Measurements from ENCODE around the gene EIF3L. TPM values are rescaled to one million over a fixed set of nuclear protein-coding genes. Genes with fewer than 3 reads are reported as not detected.

The EIF3L gene
- total RNA-seq, 3 donors from 2014 or later = 365 to 477 (median 414) TPM

- no peaks in the 10 kb centered on the region for H3K4me1 ChIP-seq (ENCODE audit: low read depth)
- DNase-seq (no peak), ATAC-seq (no peak)
Observed at GRCh38 chr22:37898441-37899181, 49.4 kb downstream of the EIF3L start.

GRCh38 chr22:37904572-37905533 is 55.6 kb downstream of the EIF3L start:
- TF ChIP-seq CTCF (IDR thresholded peaks at IDR 0.05) = no peak
- peak; percentile 14 for ATAC-seq
- H3K9me3 ChIP-seq = no peaks in the 10 kb centered on the region
- DNase-seq = peak in 2 of 3 donors; percentile 37 to 67
- no peaks in the 10 kb centered on the region for H3K36me3 ChIP-seq (ENCODE audit: low read depth)
- intact Hi-C loops (cut with DNase I, micrococcal nuclease) = no loop called here
- H3K4me3 ChIP-seq = no peak overlapping the region
- H3K4me1 ChIP-seq (ENCODE audit: low read depth) = peaks cover 4% of the 10 kb centered on the region

More at GRCh38 chr22:37898441-37899181, 49.4 kb downstream of the EIF3L start:
- intact Hi-C loops (cut with DNase I, micrococcal nuclease) = no loop called here
- no peak overlapping the region for H3K4me3 ChIP-seq
- no peak for TF ChIP-seq CTCF (IDR thresholded peaks at IDR 0.05)
- H3K36me3 ChIP-seq (ENCODE audit: low read depth) = no peaks in the 10 kb centered on the region
- H3K9me3 ChIP-seq = no peaks in the 10 kb centered on the region

- intact Hi-C loops (cut with DNase I, micrococcal nuclease) = no loop called here
- Histone ChIP-seq H3K9me3 (no peaks in the 10 kb centered on the region), H3K36me3 (ENCODE audit: low read depth) (no peaks in the 10 kb centered on the region), H3K4me1 (ENCODE audit: low read depth) (peaks cover 4% of the 10 kb centered on the region), H3K4me3 (peak within 1 kb of the TSS; percentile 67)
- DNase-seq (peak; percentile 79 to 87 (median 80)), ATAC-seq (peak; percentile 94)
- TF ChIP-seq CTCF (IDR thresholded peaks at IDR 0.05) = peak; percentile 39
Observed at GRCh38 chr22:37905534-37906363, 56.5 kb downstream of the EIF3L start, which contains the start of gene MICALL1. TSS of gene MICALL1 (plus strand) at chr22:37906297. CDS start at chr22:37906423, 126 bp downstream.

- Histone ChIP-seq H3K36me3 (ENCODE audit: low read depth) (no peaks in the 10 kb centered on the region), H3K4me1 (ENCODE audit: low read depth) (peaks cover 4% of the 10 kb centered on the region), H3K9me3 (no peaks in the 10 kb centered on the region), H3K4me3 (peak overlapping the region; percentile 67)
- intact Hi-C loops (cut with DNase I, micrococcal nuclease) = no loop called here
- ATAC-seq = peak; percentile 23
- TF ChIP-seq CTCF (IDR thresholded peaks at IDR 0.05) = no peak
- peak; percentile 49 to 68 (median 66) for DNase-seq
Observed at GRCh38 chr22:37906364-37907008, 57.3 kb downstream of the EIF3L start.

All from mucosa of descending colon (tissue), 3 donors.